ENCODE measurements around the gene FANCG. TPM values are rescaled to one million over a fixed set of nuclear protein-coding genes. Genes with fewer than 3 reads are reported as not detected.

The FANCG gene
- total RNA-seq, 2 donors from 2014 or later: 6.0 to 29.3 TPM

DNA sequence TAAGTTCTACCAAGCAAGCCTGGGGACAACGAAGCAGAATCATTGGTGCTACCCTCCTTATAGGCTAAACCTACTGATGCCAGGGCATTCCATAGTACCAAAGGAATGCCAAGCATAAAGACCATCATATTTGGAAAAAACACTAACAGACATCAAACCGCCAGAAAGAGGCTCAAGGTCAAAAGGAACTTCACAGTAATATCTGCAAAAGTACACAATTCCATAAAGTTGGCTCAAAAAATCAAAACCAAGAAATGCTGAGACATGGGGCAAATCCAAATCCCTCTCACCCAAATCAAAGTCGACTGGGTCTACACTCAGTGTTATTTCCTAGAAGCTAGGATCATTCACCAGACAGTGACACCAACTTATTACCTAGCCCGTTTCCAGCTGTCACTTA is 10.7 kb downstream of the FANCG start:
- intact Hi-C loops (cut with DNase I): no loop called here

DNA sequence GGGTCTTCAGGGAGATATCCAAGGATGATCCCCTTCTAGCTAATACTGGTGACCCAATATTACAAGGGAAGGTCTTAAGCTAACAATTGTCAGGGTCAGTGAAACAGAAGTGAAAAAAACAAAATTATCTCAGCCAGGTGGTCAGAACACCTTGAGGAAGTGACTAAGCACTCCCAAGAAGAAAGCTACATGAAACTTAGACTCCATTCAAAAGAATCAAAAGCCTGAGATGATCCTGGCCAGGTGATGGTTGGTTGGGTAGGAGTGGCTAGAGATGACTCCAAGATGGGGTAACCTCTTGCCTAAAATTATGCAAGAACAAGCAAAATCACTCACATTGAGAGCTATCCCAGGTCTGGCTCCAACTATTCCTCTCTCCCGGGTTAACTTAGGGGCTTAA is 12.7 kb downstream of the FANCG start:
- Histone ChIP-seq H3K36me3 (replicated peaks in 1 of 2; ENCODE audit: insufficient read depth in 1 of 2, low read depth in 2 of 2) (peaks cover 45 to 47% of the 10 kb centered on the region in 2 donors), H3K4me3 (no peak overlapping the region), H3K27me3 (no peaks in the 10 kb centered on the region), H3K27ac (no peak overlapping the region), H3K9me3 (no peaks in the 10 kb centered on the region), H3K4me1 (peaks cover 34% of the 10 kb centered on the region)
- TF ChIP-seq POLR2A (IDR thresholded peaks at IDR 0.05) (no peak), CTCF (IDR thresholded peaks at IDR 0.05) (no peak)
- intact Hi-C loops (cut with DNase I): no loop called here
- 83 to 96% methylated on average over 1 of the region's 1 CpG for WGBS, 2 donors
- no peak for DNase-seq
- no peak for ATAC-seq

More for the DNA sequence above, 10.7 kb downstream of the FANCG start:
- ATAC-seq (no peak), DNase-seq (no peak)
- H3K27me3 ChIP-seq: no peaks in the 10 kb centered on the region
- 33 to 35% methylated on average over 4 of the region's 4 CpGs for WGBS, 2 donors
- peaks cover 42% of the 10 kb centered on the region for H3K4me1 ChIP-seq
- H3K36me3 ChIP-seq (replicated peaks in 1 of 2; ENCODE audit: insufficient read depth in 1 of 2, low read depth in 2 of 2): peaks cover 27 to 33% of the 10 kb centered on the region in 2 donors
- H3K9me3 ChIP-seq: no peaks in the 10 kb centered on the region
- H3K4me3 ChIP-seq: no peak overlapping the region
- H3K27ac ChIP-seq: no peak overlapping the region
- no peak for TF ChIP-seq POLR2A (IDR thresholded peaks at IDR 0.05)
- TF ChIP-seq CTCF (IDR thresholded peaks at IDR 0.05): no peak

- intact Hi-C loops (cut with DNase I): no loop called here
- Histone ChIP-seq H3K36me3 (replicated peaks in 1 of 2; ENCODE audit: insufficient read depth in 1 of 2, low read depth in 2 of 2) (peaks cover 61 to 90% of the 10 kb centered on the region in 2 donors), H3K27ac (no peak overlapping the region), H3K9me3 (no peaks in the 10 kb centered on the region), H3K4me3 (no peak overlapping the region), H3K4me1 (no peaks in the 10 kb centered on the region), H3K27me3 (no peaks in the 10 kb centered on the region)
- WGBS, 2 donors: 85 to 91% methylated on average over 6 to 11 of the region's 11 CpGs
- no peak for TF ChIP-seq POLR2A (IDR thresholded peaks at IDR 0.05)
- TF ChIP-seq CTCF (IDR thresholded peaks at IDR 0.05): no peak
- no peak for DNase-seq
- no peak for ATAC-seq
Observed at GRCh38 chr9:35060548-35061207, 19.1 kb downstream of the FANCG start.

DNA sequence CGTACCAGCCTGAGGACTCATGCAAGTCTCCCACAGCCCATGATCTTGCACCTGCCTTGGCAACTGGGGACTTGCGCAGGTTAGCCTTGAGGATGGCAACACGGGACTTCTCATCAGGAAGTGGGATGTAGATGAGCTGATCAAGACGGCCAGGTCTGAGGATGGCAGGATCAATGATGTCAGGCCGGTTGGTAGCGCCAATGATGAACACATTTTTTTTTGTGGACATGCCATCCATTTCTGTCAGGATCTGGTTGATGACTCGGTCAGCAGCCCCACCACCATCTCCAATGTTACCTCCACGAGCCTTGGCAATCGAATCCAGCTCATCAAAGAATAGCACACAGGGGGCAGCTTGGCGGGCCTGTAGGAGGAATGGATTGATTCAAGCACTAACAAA is 20.3 kb downstream of the FANCG start:
- 93 to 96% methylated on average over 10 of the region's 10 CpGs for WGBS, 2 donors
- no peak for DNase-seq
- intact Hi-C loops (cut with DNase I): no loop called here
- H3K27me3 ChIP-seq: no peaks in the 10 kb centered on the region
- no peak overlapping the region for H3K4me3 ChIP-seq
- H3K36me3 ChIP-seq (replicated peaks in 1 of 2; ENCODE audit: insufficient read depth in 1 of 2, low read depth in 2 of 2): peaks cover 48 to 80% of the 10 kb centered on the region in 2 donors
- TF ChIP-seq POLR2A (IDR thresholded peaks at IDR 0.05): no peak
- TF ChIP-seq CTCF (IDR thresholded peaks at IDR 0.05): no peak
- no peaks in the 10 kb centered on the region for H3K9me3 ChIP-seq
- no peaks in the 10 kb centered on the region for H3K4me1 ChIP-seq
- H3K27ac ChIP-seq: no peak overlapping the region
- ATAC-seq: no peak

- Histone ChIP-seq H3K9me3 (no peaks in the 10 kb centered on the region), H3K4me3 (no peak overlapping the region), H3K36me3 (replicated peaks in 1 of 2; ENCODE audit: insufficient read depth in 1 of 2, low read depth in 2 of 2) (peaks cover 33 to 59% of the 10 kb centered on the region in 2 donors), H3K4me1 (no peaks in the 10 kb centered on the region), H3K27ac (no peak overlapping the region), H3K27me3 (no peaks in the 10 kb centered on the region)
- DNase-seq (no peak), ATAC-seq (no peak)
- intact Hi-C loops (cut with DNase I): no loop called here
- TF ChIP-seq POLR2A (IDR thresholded peaks at IDR 0.05) (no peak), CTCF (IDR thresholded peaks at IDR 0.05) (no peak)
- 96 to 99% methylated on average over 8 of the region's 8 CpGs for WGBS, 2 donors
Observed at GRCh38 chr9:35057271-35057620, 22.5 kb downstream of the FANCG start.
